ENCODE measurements around the gene NEK7. TPM values are rescaled to one million over a fixed set of nuclear protein-coding genes. Genes with fewer than 3 reads are reported as not detected.

Gene NEK7
- polyA plus RNA-seq, 3 donors = 50.0 to 52.6 (median 52.5) TPM

GRCh38 chr1:198253259-198253658, 96.5 kb downstream of the NEK7 start:
- no peak for DNase-seq (ENCODE audit: low read depth in 3 of 3, low spot score in 2 of 3)

GRCh38 chr1:198253668-198254067, 96.9 kb downstream of the NEK7 start:
- DNase-seq (ENCODE audit: low read depth in 3 of 3, low spot score in 2 of 3) = no peak

- no peak for DNase-seq (ENCODE audit: low read depth in 3 of 3, low spot score in 2 of 3)
Observed at GRCh38 chr1:198254521-198254920, 97.7 kb downstream of the NEK7 start.

GRCh38 chr1:198254948-198255347, 98.2 kb downstream of the NEK7 start:
- DNase-seq (ENCODE audit: low read depth in 3 of 3, low spot score in 2 of 3) = no peak

- no peak for DNase-seq (ENCODE audit: low read depth in 3 of 3, low spot score in 2 of 3)
Observed at GRCh38 chr1:198255784-198256183, 99.0 kb downstream of the NEK7 start.

GRCh38 chr1:198258491-198258890, 101.7 kb downstream of the NEK7 start:
- DNase-seq (ENCODE audit: low read depth in 3 of 3, low spot score in 2 of 3) = no peak

GRCh38 chr1:198259333-198260074, 102.7 kb downstream of the NEK7 start:
- DNase-seq (ENCODE audit: low read depth in 3 of 3, low spot score in 2 of 3) = no peak

- no peak for DNase-seq (ENCODE audit: low read depth in 3 of 3, low spot score in 2 of 3)
Observed at GRCh38 chr1:198261886-198262285, 105.1 kb downstream of the NEK7 start.

- DNase-seq (ENCODE audit: low read depth in 3 of 3, low spot score in 2 of 3) = no peak
Observed at GRCh38 chr1:198263186-198263585, 106.4 kb downstream of the NEK7 start.

GRCh38 chr1:198264282-198264681, 107.5 kb downstream of the NEK7 start:
- no peak for DNase-seq (ENCODE audit: low read depth in 3 of 3, low spot score in 2 of 3)

GRCh38 chr1:198265073-198265661, 108.4 kb downstream of the NEK7 start:
- no peak for DNase-seq (ENCODE audit: low read depth in 3 of 3, low spot score in 2 of 3)

- DNase-seq (ENCODE audit: low read depth in 3 of 3, low spot score in 2 of 3) = no peak
Observed at GRCh38 chr1:198267056-198267455, 110.3 kb downstream of the NEK7 start.

GRCh38 chr1:198267921-198268320, 111.1 kb downstream of the NEK7 start:
- DNase-seq (ENCODE audit: low read depth in 3 of 3, low spot score in 2 of 3) = no peak

GRCh38 chr1:198268784-198269645, 112.2 kb downstream of the NEK7 start:
- DNase-seq (ENCODE audit: low read depth in 3 of 3, low spot score in 2 of 3) = no peak

- no peak for DNase-seq (ENCODE audit: low read depth in 3 of 3, low spot score in 2 of 3)
Observed at GRCh38 chr1:198269646-198269940, 112.8 kb downstream of the NEK7 start.

GRCh38 chr1:198270273-198270828, 113.6 kb downstream of the NEK7 start:
- no peak for DNase-seq (ENCODE audit: low read depth in 3 of 3, low spot score in 2 of 3)

GRCh38 chr1:198271467-198271866, 114.7 kb downstream of the NEK7 start:
- DNase-seq (ENCODE audit: low read depth in 3 of 3, low spot score in 2 of 3) = no peak

GRCh38 chr1:198272492-198272891, 115.7 kb downstream of the NEK7 start:
- no peak for DNase-seq (ENCODE audit: low read depth in 3 of 3, low spot score in 2 of 3)

GRCh38 chr1:198273748-198274295, 117.0 kb downstream of the NEK7 start:
- DNase-seq (ENCODE audit: low read depth in 3 of 3, low spot score in 2 of 3) = no peak

GRCh38 chr1:198275597-198275996, 118.8 kb downstream of the NEK7 start:
- DNase-seq (ENCODE audit: low read depth in 3 of 3, low spot score in 2 of 3) = no peak

- DNase-seq (ENCODE audit: low read depth in 3 of 3, low spot score in 2 of 3) = no peak
Observed at GRCh38 chr1:198276241-198276640, 119.4 kb downstream of the NEK7 start.
